Body of pancreas (tissue), 4 donors: ENCODE measurements around the gene SMPD4. TPM values are rescaled to one million over a fixed set of nuclear protein-coding genes. Genes with fewer than 3 reads are reported as not detected.

Experiments used
- ATAC-seq: fragments of 150-250 bp; one replicate; pipeline ENCODE4 v1.9.1; 2016
- DNase-seq, 4 donors: peaks; one replicate each; pipeline ENCODE4 v3.0.0-alpha.2; 2019
- H3K27ac ChIP-seq, 4 donors: fragments of 200-600 bp; sonication (generic); 1 replicate in 3 of 4; 2 replicates in 1 of 4; pipeline versions ENCODE4 v1.5.1 to v1.6.1; 2016 to 2019; ENCODE audit warnings: mild to moderate bottlenecking in 1 of 4, mixed read lengths in 1 of 4, moderate library complexity in 1 of 4
- H3K27me3 ChIP-seq, 2 donors: fragments of 200-600 bp; sonication (generic); one replicate each; pipeline ENCODE4 v1.6.0; 2016; ENCODE audit warnings: mild to moderate bottlenecking in 1 of 2
- H3K36me3 ChIP-seq, 2 donors: fragments of 200-600 bp; sonication (generic); replicated peaks in 1 of 2; 2 replicates each; pipeline ENCODE4 v1.5.1; 2016; ENCODE audit warnings: low read depth in 2 of 2; ENCODE audit not compliant: insufficient read depth in 1 of 2
- H3K4me1 ChIP-seq: fragments of 200-600 bp; sonication (generic); one replicate; pipeline ENCODE4 v1.6.0; 2016
- H3K4me3 ChIP-seq, 2 donors: fragments of 200-600 bp; sonication (generic); 1 replicate in 1 of 2; 2 replicates in 1 of 2; pipeline ENCODE4 v1.5.1; 2016 to 2019
- H3K9me3 ChIP-seq, 3 donors: fragments of 200-600 bp; sonication (generic); 1 replicate in 2 of 3; 2 replicates in 1 of 3; pipeline ENCODE4 v1.5.1; 2016
- CTCF ChIP-seq, 7 experiments: fragments of 450-650 bp in 4 of 7; fragments of 200-600 bp in 3 of 7; sonication (generic) in 3 of 7; IDR thresholded peaks; one replicate each; pipeline ENCODE4 v1.5.1; 2016 to 2019; ENCODE audit warnings: antibody characterized with exemption in 7 of 7
- POLR2A ChIP-seq, 3 donors: fragments of 450-650 bp; IDR thresholded peaks; one replicate each; pipeline ENCODE4 v1.6.1; 2016; ENCODE audit warnings: antibody characterized with exemption in 3 of 3, mild to moderate bottlenecking in 2 of 3
- WGBS, 2 donors: methylation state at CpG; one replicate each; pipeline ENCODE4 v1.1.5; 2017; 5-methylcytosine and 5-hydroxymethylcytosine counted together
- intact Hi-C: fragments of 100-400 bp; cut with DNase I; formaldehyde crosslinking; loops from one replicate; pipeline ENCODE4 v1.15.1; 2023
- total RNA-seq, 2 donors: library from RNA; depleted of rRNA; stranded (reverse); fragments of >200 nt; gene quantifications; one replicate each; pipeline ENCODE4 v1.1.0, GENCODE V29; 2016

Gene SMPD4
- total RNA-seq, 2 donors from 2014 or later: 25.4 to 33.3 TPM

GRCh38 chr2:130187268-130187667 is 5.9 kb upstream of the SMPD4 start:
- Histone ChIP-seq H3K27ac (no peak overlapping the region), H3K36me3 (no peaks in the 10 kb centered on the region), H3K4me1 (peaks cover 15% of the 10 kb centered on the region), H3K4me3 (no peak overlapping the region), H3K9me3 (no peaks in the 10 kb centered on the region), H3K27me3 (no peaks in the 10 kb centered on the region)
- no peak for TF ChIP-seq POLR2A (IDR thresholded peaks at IDR 0.05)
- TF ChIP-seq CTCF (IDR thresholded peaks at IDR 0.05): no peak
- WGBS, 2 donors: 75 to 94% methylated on average over 6 to 8 of the region's 8 CpGs
- intact Hi-C loops: no loop called here
- DNase-seq (no peak), ATAC-seq (no peak)

- Histone ChIP-seq H3K4me3 (no peak overlapping the region), H3K9me3 (no peaks in the 10 kb centered on the region), H3K27me3 (no peaks in the 10 kb centered on the region), H3K36me3 (no peaks in the 10 kb centered on the region), H3K27ac (no peak overlapping the region), H3K4me1 (peaks cover 15% of the 10 kb centered on the region)
- intact Hi-C loops: no loop called here
- 81 to 83% methylated on average over 5 of the region's 5 CpGs for WGBS, 2 donors
- TF ChIP-seq POLR2A (IDR thresholded peaks at IDR 0.05) (no peak), CTCF (IDR thresholded peaks at IDR 0.05) (no peak)
- no peak for DNase-seq
- no peak for ATAC-seq
Observed at GRCh38 chr2:130186391-130186790, 5.0 kb upstream of the SMPD4 start.

GRCh38 chr2:130185896-130186295 is 4.5 kb upstream of the SMPD4 start:
- no peak overlapping the region for H3K27ac ChIP-seq
- H3K4me3 ChIP-seq: no peak overlapping the region
- intact Hi-C loops: no loop called here
- peaks cover 15% of the 10 kb centered on the region for H3K4me1 ChIP-seq
- no peaks in the 10 kb centered on the region for H3K9me3 ChIP-seq
- DNase-seq: no peak
- no peaks in the 10 kb centered on the region for H3K36me3 ChIP-seq
- TF ChIP-seq CTCF (IDR thresholded peaks at IDR 0.05) (no peak), POLR2A (IDR thresholded peaks at IDR 0.05) (no peak)
- no peaks in the 10 kb centered on the region for H3K27me3 ChIP-seq
- no peak for ATAC-seq
- 71 to 94% methylated on average over 3 to 4 of the region's 4 CpGs for WGBS, 2 donors

- H3K9me3 ChIP-seq: no peaks in the 10 kb centered on the region
- ATAC-seq: no peak
- intact Hi-C loops: no loop called here
- no peaks in the 10 kb centered on the region for H3K36me3 ChIP-seq
- no peaks in the 10 kb centered on the region for H3K27me3 ChIP-seq
- peaks cover 18% of the 10 kb centered on the region for H3K4me1 ChIP-seq
- no peak overlapping the region for H3K4me3 ChIP-seq
- no peak for DNase-seq
- 69 to 78% methylated on average over 5 to 10 of the region's 10 CpGs for whole genome bisulfite sequencing, 2 donors
- H3K27ac ChIP-seq: no peak overlapping the region
- TF ChIP-seq POLR2A (IDR thresholded peaks at IDR 0.05): no peak
- TF ChIP-seq CTCF (IDR thresholded peaks at IDR 0.05): no peak
Observed at GRCh38 chr2:130185436-130185835, 4.0 kb upstream of the SMPD4 start.
